H1 (cell line): ENCODE results near the gene ABHD15. TPM values are rescaled to one million over a fixed set of nuclear protein-coding genes. Genes with fewer than 3 reads are reported as not detected.

Experiments used
- CTCF ChIA-PET: fragments of 300-600 bp; sonication (Branson Sonifier 250); formaldehyde crosslinking; loops from one replicate; lab custom pipeline; 2021; ENCODE audit not compliant: partially characterized antibody; lab: Charles Lee
- POLR2A ChIA-PET: fragments of 300-600 bp; sonication (Branson Sonifier 250); formaldehyde crosslinking; loops from one replicate; lab custom pipeline; 2021; ENCODE audit warnings: inconsistent platforms; ENCODE audit not compliant: partially characterized antibody; lab: Charles Lee
- DNase-seq, 2 experiments: peaks; one replicate each; pipeline versions ENCODE4 v3.0.0 to v3.0.0-alpha.2; 2010 to 2022; ENCODE audit warnings: low spot score in 2 of 2, low read depth in 1 of 2, mixed read lengths in 1 of 2
- FAIRE-seq: peaks from 2 replicates; lab custom pipeline; 2011; peaks lifted over from hg19 to GRCh38; lab: Jason Lieb, UNC
- H2AFZ ChIP-seq: 2 replicates; pipeline ENCODE4 v1.8.1; 2012; ENCODE audit warnings: low read length, inconsistent platforms
- H2AK5ac ChIP-seq: 2 replicates; pipeline ENCODE4 v1.6.1; 2013; ENCODE audit warnings: low read depth, low read length
- H2BK120ac ChIP-seq: replicated peaks from 2 replicates; pipeline ENCODE3; 2013; ENCODE audit warnings: low read depth, low read length, inconsistent platforms
- H2BK12ac ChIP-seq: 2 replicates; pipeline ENCODE4 v1.6.1; 2013; ENCODE audit warnings: low read depth, low read length
- H2BK15ac ChIP-seq: 2 replicates; pipeline ENCODE4 v1.6.1; 2013; ENCODE audit warnings: low read length
- H2BK20ac ChIP-seq: 2 replicates; pipeline ENCODE4 v1.6.1; 2013; ENCODE audit warnings: low read length
- H2BK5ac ChIP-seq: 2 replicates; pipeline ENCODE4 v1.6.1; 2013; ENCODE audit warnings: low read depth, low read length
- H3K14ac ChIP-seq: 2 replicates; pipeline ENCODE4 v1.6.1; 2013; ENCODE audit warnings: inconsistent platforms; ENCODE audit not compliant: insufficient read length
- H3K18ac ChIP-seq: 2 replicates; pipeline ENCODE4 v1.6.1; 2013; ENCODE audit warnings: low read length; ENCODE audit errors: extremely low read depth
- H3K23ac ChIP-seq: 2 replicates; pipeline ENCODE4 v1.6.1; 2013; ENCODE audit warnings: inconsistent platforms; ENCODE audit not compliant: insufficient read length
- H3K23me2 ChIP-seq: 2 replicates; pipeline ENCODE4 v1.6.1; 2013; ENCODE audit warnings: low read depth, low read length
- H3K27ac ChIP-seq: 2 replicates; pipeline ENCODE4 v1.6.1; 2011; ENCODE audit warnings: low read depth, low read length, inconsistent platforms
- H3K27me3 ChIP-seq, 4 experiments: replicated peaks in 1 of 4; 1 replicate in 1 of 4; 2 replicates in 3 of 4; pipeline versions ENCODE4 v1.6.1 to v1.8.1; 2011 to 2013; ENCODE audit warnings: low read length in 3 of 4, mild to moderate bottlenecking in 3 of 4, inconsistent platforms in 2 of 4, mixed read lengths in 2 of 4, moderate library complexity in 1 of 4; ENCODE audit not compliant: control insufficient read depth in 3 of 4, insufficient read depth in 3 of 4; ENCODE audit errors: extremely low read depth in 1 of 4
- H3K36me3 ChIP-seq, 4 experiments: 2 replicates each; pipeline versions ENCODE4 v1.6.1 to v1.8.1; 2011 to 2013; ENCODE audit warnings: mild to moderate bottlenecking in 4 of 4, low read length in 3 of 4, moderate library complexity in 2 of 4, control low read depth in 1 of 4, inconsistent platforms in 1 of 4; ENCODE audit not compliant: insufficient read depth in 4 of 4, control insufficient read depth in 2 of 4
- H3K4ac ChIP-seq: replicated peaks from 2 replicates; pipeline ENCODE3; 2013; ENCODE audit warnings: low read length, low read depth, mixed read lengths, inconsistent platforms; ENCODE audit not compliant: insufficient read length
- H3K4me1 ChIP-seq, 4 experiments: replicated peaks in 1 of 4; 1 replicate in 1 of 4; 2 replicates in 3 of 4; pipeline versions ENCODE4 v1.6.1 to v1.8.1; 2011 to 2013; ENCODE audit warnings: low read length in 3 of 4, inconsistent platforms in 2 of 4, mixed read lengths in 1 of 4; ENCODE audit not compliant: insufficient read depth in 4 of 4, control insufficient read depth in 3 of 4
- H3K4me2 ChIP-seq, 2 experiments: 2 replicates each; pipeline versions ENCODE4 v1.6.1 to v1.8.1; 2011 to 2013; ENCODE audit warnings: low read depth in 2 of 2, low read length in 2 of 2, control low read depth in 1 of 2, inconsistent platforms in 1 of 2, mild to moderate bottlenecking in 1 of 2; ENCODE audit not compliant: insufficient read depth in 1 of 2
- H3K4me3 ChIP-seq, 4 experiments: fragments of 200-600, 300-600 bp in 1 of 4; sonication (generic), shearing (Covaris generic), sonication (Bioruptor Twin) in 1 of 4; 2 replicates each; pipeline versions ENCODE4 v1.5.1 to v1.8.1; 2011 to 2016; ENCODE audit warnings: low read length in 4 of 4, low read depth in 3 of 4, control low read depth in 2 of 4, inconsistent platforms in 2 of 4, mild to moderate bottlenecking in 2 of 4, mixed read lengths in 1 of 4, moderate library complexity in 1 of 4; ENCODE audit not compliant: insufficient read depth in 2 of 4; ENCODE audit errors: extremely low read depth in 1 of 4
- H3K56ac ChIP-seq: replicated peaks from 2 replicates; pipeline ENCODE3; 2013; ENCODE audit warnings: low read depth, mild to moderate bottlenecking, mixed read lengths, low read length, inconsistent platforms; ENCODE audit not compliant: insufficient read length
- H3K79me1 ChIP-seq: 2 replicates; pipeline ENCODE4 v1.6.1; 2013; ENCODE audit warnings: low read depth, low read length, control low read depth
- H3K79me2 ChIP-seq, 2 experiments: 2 replicates each; pipeline versions ENCODE4 v1.6.1 to v1.8.1; 2012 to 2013; ENCODE audit warnings: low read length in 2 of 2, mild to moderate bottlenecking in 2 of 2, inconsistent platforms in 1 of 2; ENCODE audit not compliant: insufficient read depth in 2 of 2, control insufficient read depth in 1 of 2
- H3K9ac ChIP-seq, 4 experiments: replicated peaks in 1 of 4; 1 replicate in 1 of 4; 2 replicates in 3 of 4; pipeline versions ENCODE4 v1.6.1 to v1.8.1; 2011 to 2013; ENCODE audit warnings: low read depth in 3 of 4, low read length in 3 of 4, control low read depth in 2 of 4, mild to moderate bottlenecking in 2 of 4, moderate library complexity in 2 of 4, inconsistent platforms in 1 of 4; ENCODE audit errors: extremely low read depth in 1 of 4
- H3K9me3 ChIP-seq, 2 experiments: 2 replicates each; pipeline versions ENCODE4 v1.6.1 to v1.8.1; 2012 to 2013; ENCODE audit warnings: mild to moderate bottlenecking in 2 of 2, moderate library complexity in 2 of 2, control low read depth in 1 of 2, inconsistent platforms in 1 of 2, low read depth in 1 of 2, low read length in 1 of 2, mixed read lengths in 1 of 2; ENCODE audit not compliant: insufficient read depth in 2 of 2
- H4K20me1 ChIP-seq, 2 experiments: replicated peaks in 1 of 2; 2 replicates each; pipeline versions ENCODE3 to v1.8.1; 2011 to 2013; ENCODE audit warnings: inconsistent platforms in 2 of 2, low read length in 2 of 2, mild to moderate bottlenecking in 1 of 2; ENCODE audit not compliant: insufficient read depth in 2 of 2, control insufficient read depth in 1 of 2
- H4K5ac ChIP-seq: 2 replicates; pipeline ENCODE4 v1.6.1; 2013; ENCODE audit warnings: low read length, low read depth, mixed read lengths, inconsistent platforms; ENCODE audit not compliant: insufficient read length
- H4K8ac ChIP-seq: 2 replicates; pipeline ENCODE4 v1.8.0; 2013; ENCODE audit warnings: mild to moderate bottlenecking, moderate library complexity, low read length, inconsistent platforms; ENCODE audit not compliant: insufficient read depth; ENCODE audit errors: extremely low read depth
- H4K91ac ChIP-seq: replicated peaks from 2 replicates; pipeline ENCODE3; 2013; ENCODE audit warnings: low read length, mixed read lengths, inconsistent platforms; ENCODE audit not compliant: insufficient read length
- ASH2L ChIP-seq: fragments of 200-600, 300-600 bp; sonication (generic); IDR thresholded peaks from one replicate; pipeline ENCODE4 v1.7.1; 2017; ENCODE audit warnings: low read length
- ATF2 ChIP-seq: IDR thresholded peaks from 2 replicates; pipeline ENCODE4 v1.6.1; 2012; ENCODE audit warnings: low read length, inconsistent platforms
- ATF3 ChIP-seq: IDR thresholded peaks from 2 replicates; pipeline ENCODE4 v1.6.1; 2011; ENCODE audit warnings: low read depth, mild to moderate bottlenecking, low read length; ENCODE audit not compliant: insufficient read depth
- CHD1 ChIP-seq: IDR thresholded peaks from 2 replicates; pipeline ENCODE4 v1.6.1; 2012; ENCODE audit warnings: low read depth, low read length, improper control_type of control experiment
- CREB1 ChIP-seq: IDR thresholded peaks from 2 replicates; pipeline ENCODE4 v1.6.1; 2012; ENCODE audit warnings: inconsistent platforms
- HDAC2 ChIP-seq, 2 experiments: fragments of 300-600 bp in 1 of 2; sonication (generic) in 1 of 2; IDR thresholded peaks; 2 replicates each; pipeline ENCODE4 v1.6.1; 2011 to 2012; ENCODE audit warnings: low read depth in 2 of 2, low read length in 2 of 2, mild to moderate bottlenecking in 2 of 2, moderate library complexity in 2 of 2, borderline replicate concordance in 1 of 2, inconsistent platforms in 1 of 2
- SIX5 ChIP-seq: IDR thresholded peaks from 2 replicates; pipeline ENCODE4 v1.6.1; 2011; ENCODE audit warnings: mild to moderate bottlenecking, low read depth, low read length
- TBP ChIP-seq: IDR thresholded peaks from 2 replicates; pipeline ENCODE4 v1.6.1; 2011; ENCODE audit warnings: low read depth, low read length, improper control_type of control experiment
- TCF12 ChIP-seq: IDR thresholded peaks from 2 replicates; pipeline ENCODE4 v1.6.1; 2011; ENCODE audit warnings: low read depth, mild to moderate bottlenecking, low read length
- TEAD4 ChIP-seq: IDR thresholded peaks from 2 replicates; pipeline ENCODE4 v1.6.1; 2012; ENCODE audit warnings: low read depth, low read length, inconsistent platforms, mixed read lengths
- WGBS, 2 experiments: shearing (Covaris generic) in 1 of 2; methylation state at CpG; one replicate each; pipeline versions ENCODE4 v1.1.6 to v1.1.7; 2013 to 2015; ENCODE audit warnings: low lambda C conversion rate in 2 of 2, mixed read lengths in 2 of 2, inconsistent platforms in 1 of 2, low coverage in 1 of 2, missing lambda C conversion rate in 1 of 2; ENCODE audit not compliant: insufficient replicate concordance in 2 of 2, insufficient coverage in 1 of 2, insufficient read length in 1 of 2; ENCODE audit errors: extremely low coverage in 1 of 2, missing lambda C conversion rate in 1 of 2; 5-methylcytosine and 5-hydroxymethylcytosine counted together
- polyA plus RNA-seq, 7 experiments: library from polyadenylated mRNA; depleted of rRNA in 3 of 7; stranded (reverse) in 5 of 7; unstranded in 2 of 7; fragments of >200 nt in 5 of 7; fragments of 200-250 nt in 2 of 7; gene quantifications; 1 replicate in 5 of 7; 2 replicates in 1 of 7; 4 replicates in 1 of 7; pipeline versions ENCODE4 v1.2.1 to v1.2.3, GENCODE V29; 2011 to 2013; ENCODE audit warnings: missing spikeins in 2 of 7, mixed read lengths in 2 of 7
- total RNA-seq: library from RNA; stranded (reverse); fragmentation: NEBNext Ultra II Directional; extraction: Animal tissue kit (Norgen Biotek cat#: 25700); gene quantifications from 2 replicates; pipeline ENCODE4 v1.2.1, GENCODE V29; 2021

ABHD15 gene
- total and polyA plus RNA-seq, 2 of the 8 experiments (the other 6 are each of a cell fraction or from before 2014, with no cell fraction given), result 0.88 to 1.7 TPM

GRCh38 chr17:29562615-29563014 is 4.2 kb downstream of the ABHD15 start:
- Histone ChIP-seq H3K56ac (no peak overlapping the region), H3K23ac (no peak overlapping the region), H2AK5ac (no peak overlapping the region), H3K79me1 (no peaks in the 10 kb centered on the region), H3K27me3 (peaks cover 11 to 34% (median 27%) of the 10 kb centered on the region in 4 experiments), H3K9ac (no peak overlapping the region), H4K91ac (no peak overlapping the region), H4K8ac (no peak overlapping the region), H2BK120ac (no peak overlapping the region), H3K4me2 (no peak overlapping the region), H2BK15ac (no peak overlapping the region), H3K23me2 (peaks cover 16% of the 10 kb centered on the region; the same call in 1 of the 2 replicates), H3K27ac (no peak overlapping the region), H3K4ac (no peak overlapping the region), H3K4me3 (no peak overlapping the region), H3K18ac (no peak overlapping the region), H3K9me3 (no peaks in the 10 kb centered on the region), H2BK12ac (0 out of 2 replicates have a peak overlapping the region, but pooled peaks have one; percentile 17), H2BK5ac (no peak overlapping the region), H3K79me2 (no peaks in the 10 kb centered on the region), H2BK20ac (no peak overlapping the region), H3K14ac (no peak overlapping the region), H2AFZ (no peak overlapping the region), H4K5ac (no peak overlapping the region), H3K36me3 (no peaks in the 10 kb centered on the region), H4K20me1 (peaks cover 0 to 2% of the 10 kb centered on the region in 2 experiments), H3K4me1 (peaks cover 0 to 8% (median 6%) of the 10 kb centered on the region in 4 experiments; a peak in 5 of 7 replicates)
- CTCF ChIA-PET, result interaction anchor here (1.3 to 3.2 kb wide), 3 partner anchors 9 to 26 kb away, joined by 3 to 15 read pairs (median 4); no protein-coding TSS in a partner anchor
- peak in 1 of 2 experiments; percentile 36 for DNase-seq
- WGBS, 2 experiments, result 88% methylated on average over 14 of the region's 18 CpGs; no CpG with 5 or more reads in 1 of the 2 experiments
- FAIRE-seq, result no peak
- POLR2A ChIA-PET, result interaction anchor here (1.0 kb wide), 1 partner anchor 172 kb away, joined by 3 read pairs; the partner anchor contains the start of gene TAOK1
- TF ChIP-seq SIX5 (no peak), TBP (no peak), ASH2L (no peak), ATF3 (no peak), CREB1 (no peak), CHD1 (no peak), TEAD4 (no peak), HDAC2 (IDR thresholded peaks at IDR 0.05; ENCODE audit: borderline replicate concordance in 1 of 2, low read depth in 2 of 2, low read length in 2 of 2) (no peak), ATF2 (no peak), TCF12 (no peak)
